ENCODE measurements around the gene FXYD5. TPM values are rescaled to one million over a fixed set of nuclear protein-coding genes. Genes with fewer than 3 reads are reported as not detected.
"Not testable (repeated sequence)": the region's sequence is repeated elsewhere in the genome, so short reads cannot be mapped to it uniquely, and the experiment has no call there.

Gene FXYD5
- total RNA-seq, 2 experiments from 2014 or later, result 587 to 615 TPM

GRCh38 chr19:35128398-35129057 is 26.0 kb upstream of the FXYD5 start:
- Histone ChIP-seq H3K4me3 (ENCODE audit: low read length) (no peak overlapping the region), H3K27ac (ENCODE audit: low read depth in 1 of 2, low read length in 2 of 2) (no peak overlapping the region), H3K27me3 (ENCODE audit: control insufficient read depth in 1 of 2, insufficient read depth in 2 of 2, low read length in 2 of 2) (no peaks in the 10 kb centered on the region), H3K4me1 (ENCODE audit: insufficient read depth, low read length) (peaks cover 18% of the 10 kb centered on the region), H3K36me3 (ENCODE audit: insufficient read depth, low read length) (no peaks in the 10 kb centered on the region), H3K9me3 (ENCODE audit: control insufficient read depth in 1 of 2, insufficient read depth in 1 of 2, low read length in 2 of 2) (no peaks in the 10 kb centered on the region)
- intact Hi-C loops (cut with DNase I, micrococcal nuclease), result no loop called here
- H3K27ac Mint-ChIP-seq, result no peak overlapping the region
- ATAC-seq (ENCODE audit: poor library complexity) (no peak), DNase-seq (no peak)
- H3K27me3 Mint-ChIP-seq, result no peaks in the 10 kb centered on the region
- no peaks in the 10 kb centered on the region for H3K36me3 Mint-ChIP-seq (ENCODE audit: low read depth)
- H3K4me3 Mint-ChIP-seq, result no peak overlapping the region
- POLR2A ChIA-PET, result no interaction called here
- TF ChIP-seq, protein P1, sequence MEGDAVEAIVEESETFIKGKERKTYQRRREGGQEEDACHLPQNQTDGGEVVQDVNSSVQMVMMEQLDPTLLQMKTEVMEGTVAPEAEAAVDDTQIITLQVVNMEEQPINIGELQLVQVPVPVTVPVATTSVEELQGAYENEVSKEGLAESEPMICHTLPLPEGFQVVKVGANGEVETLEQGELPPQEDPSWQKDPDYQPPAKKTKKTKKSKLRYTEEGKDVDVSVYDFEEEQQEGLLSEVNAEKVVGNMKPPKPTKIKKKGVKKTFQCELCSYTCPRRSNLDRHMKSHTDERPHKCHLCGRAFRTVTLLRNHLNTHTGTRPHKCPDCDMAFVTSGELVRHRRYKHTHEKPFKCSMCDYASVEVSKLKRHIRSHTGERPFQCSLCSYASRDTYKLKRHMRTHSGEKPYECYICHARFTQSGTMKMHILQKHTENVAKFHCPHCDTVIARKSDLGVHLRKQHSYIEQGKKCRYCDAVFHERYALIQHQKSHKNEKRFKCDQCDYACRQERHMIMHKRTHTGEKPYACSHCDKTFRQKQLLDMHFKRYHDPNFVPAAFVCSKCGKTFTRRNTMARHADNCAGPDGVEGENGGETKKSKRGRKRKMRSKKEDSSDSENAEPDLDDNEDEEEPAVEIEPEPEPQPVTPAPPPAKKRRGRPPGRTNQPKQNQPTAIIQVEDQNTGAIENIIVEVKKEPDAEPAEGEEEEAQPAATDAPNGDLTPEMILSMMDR (IDR thresholded peaks at IDR 0.05), result no peak
- no peaks in the 10 kb centered on the region for H3K9me3 Mint-ChIP-seq
- peaks cover 13% of the 10 kb centered on the region for H3K4me1 Mint-ChIP-seq (ENCODE audit: low read depth)
- CTCF ChIA-PET, result no interaction called here

- H3K9me3 Mint-ChIP-seq; intact Hi-C loops (cut with DNase I, micrococcal nuclease); H3K4me3 ChIP-seq (ENCODE audit: low read length); H3K4me1 Mint-ChIP-seq (ENCODE audit: low read depth); H3K4me1 ChIP-seq (ENCODE audit: insufficient read depth, low read length); H3K36me3 ChIP-seq (ENCODE audit: insufficient read depth, low read length); H3K27me3 Mint-ChIP-seq; H3K27ac Mint-ChIP-seq; H3K4me3 Mint-ChIP-seq; DNase-seq; H3K9me3 ChIP-seq (ENCODE audit: control insufficient read depth in 1 of 2, insufficient read depth in 1 of 2, low read length in 2 of 2); ATAC-seq (ENCODE audit: poor library complexity); H3K27ac ChIP-seq (ENCODE audit: low read depth in 1 of 2, low read length in 2 of 2); H3K27me3 ChIP-seq (ENCODE audit: control insufficient read depth in 1 of 2, insufficient read depth in 2 of 2, low read length in 2 of 2); H3K36me3 Mint-ChIP-seq (ENCODE audit: low read depth); POLR2A ChIA-PET; CTCF ChIA-PET: not testable (repeated sequence)
Observed at GRCh38 chr19:35129724-35130274, 24.7 kb upstream of the FXYD5 start.

DNA sequence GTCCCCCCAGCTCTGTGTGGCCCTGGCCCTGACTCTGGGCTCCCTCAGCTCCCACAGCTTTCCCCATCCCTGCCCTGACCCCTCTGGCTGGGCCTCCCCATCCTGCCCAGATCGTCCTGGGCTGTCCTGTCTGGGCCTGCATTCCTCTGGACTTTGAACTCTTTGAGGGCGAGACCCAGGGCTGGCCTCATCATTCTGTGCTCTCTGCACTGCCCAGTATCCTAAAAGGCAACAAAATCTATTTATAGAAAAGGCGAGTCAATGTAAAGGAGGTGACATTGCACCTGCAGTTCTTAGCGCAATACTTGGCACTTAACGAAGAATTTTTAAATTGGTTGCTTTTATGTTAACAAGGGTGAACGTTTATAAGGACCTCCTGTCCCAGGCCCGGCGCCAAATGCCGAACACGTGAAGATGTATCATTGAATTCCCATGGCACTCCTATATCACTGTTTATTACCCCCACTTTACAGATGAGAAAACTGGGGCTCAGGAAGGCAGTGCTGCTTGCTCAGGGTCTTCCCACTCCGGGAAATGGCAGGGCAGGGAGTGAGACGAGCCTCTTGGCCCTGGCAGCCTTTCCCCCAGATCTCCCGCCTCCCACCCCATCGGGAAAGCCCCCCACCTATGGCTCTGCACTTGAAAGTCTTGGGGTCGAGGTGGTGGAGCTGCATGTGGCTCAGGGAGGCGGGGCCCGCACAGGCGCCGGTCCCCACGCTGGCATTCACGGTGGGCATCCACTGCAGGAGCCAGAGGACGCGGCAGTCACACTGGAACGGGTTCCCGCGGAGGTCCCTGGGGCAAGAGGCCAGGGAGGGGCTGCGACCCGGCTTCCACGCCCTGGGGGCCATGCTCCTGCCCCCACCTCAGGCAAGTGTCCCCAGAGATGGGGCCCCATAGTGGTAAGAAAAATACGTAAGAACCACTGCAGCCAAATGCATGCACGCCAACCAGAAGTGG is 23.5 kb upstream of the FXYD5 start:
- no peak overlapping the region for H3K27ac Mint-ChIP-seq
- no peaks in the 10 kb centered on the region for H3K36me3 Mint-ChIP-seq (ENCODE audit: low read depth)
- no peaks in the 10 kb centered on the region for H3K27me3 Mint-ChIP-seq
- Histone ChIP-seq H3K4me3 (ENCODE audit: low read length) (no peak overlapping the region), H3K4me1 (ENCODE audit: insufficient read depth, low read length) (peaks cover 6% of the 10 kb centered on the region), H3K9me3 (ENCODE audit: control insufficient read depth in 1 of 2, insufficient read depth in 1 of 2, low read length in 2 of 2) (no peaks in the 10 kb centered on the region), H3K27ac (ENCODE audit: low read depth in 1 of 2, low read length in 2 of 2) (no peak overlapping the region), H3K27me3 (ENCODE audit: control insufficient read depth in 1 of 2, insufficient read depth in 2 of 2, low read length in 2 of 2) (no peaks in the 10 kb centered on the region), H3K36me3 (ENCODE audit: insufficient read depth, low read length) (no peaks in the 10 kb centered on the region)
- no peak overlapping the region for H3K4me3 Mint-ChIP-seq
- DNase-seq (no peak), ATAC-seq (ENCODE audit: poor library complexity) (no peak)
- no peaks in the 10 kb centered on the region for H3K9me3 Mint-ChIP-seq
- intact Hi-C loops (cut with DNase I, micrococcal nuclease), result no loop called here
- peaks cover 6% of the 10 kb centered on the region for H3K4me1 Mint-ChIP-seq (ENCODE audit: low read depth)
- ChIA-PET CTCF (no interaction called here), POLR2A (no interaction called here)
- TF ChIP-seq, protein P1 (IDR thresholded peaks at IDR 0.05), result no peak

Measured in CD4-positive, alpha-beta T cell (primary cell).